ENCODE measurements around the gene EPM2A.
A peak's percentile ranks its signal among the peaks of the same experiment; 100 is the strongest.

EPM2A gene

GRCh38 chr6:145668844-145669243 is 66.5 kb downstream of the EPM2A start:
- no peak for DNase-seq

GRCh38 chr6:145660676-145661075 is 74.6 kb downstream of the EPM2A start:
- no peak for DNase-seq

- DNase-seq: no peak
Measured at GRCh38 chr6:145656128-145656527, 79.2 kb downstream of the EPM2A start.

- no peak for DNase-seq
Measured at GRCh38 chr6:145652572-145652971, 82.7 kb downstream of the EPM2A start.

- no peak for DNase-seq
Measured at GRCh38 chr6:145651988-145652387, 83.3 kb downstream of the EPM2A start.

- no peak for DNase-seq
Measured at GRCh38 chr6:145648149-145648548, 87.2 kb downstream of the EPM2A start.

GRCh38 chr6:145647602-145648001 is 87.7 kb downstream of the EPM2A start:
- no peak for DNase-seq

GRCh38 chr6:145643760-145644159 is 91.6 kb downstream of the EPM2A start:
- no peak for DNase-seq

- DNase-seq: peak; percentile 51
Measured at GRCh38 chr6:145633981-145634627, 101.2 kb downstream of the EPM2A start.

GRCh38 chr6:145632971-145633370 is 102.3 kb downstream of the EPM2A start:
- DNase-seq: no peak

- DNase-seq: no peak
Measured at GRCh38 chr6:145631374-145631773, 103.9 kb downstream of the EPM2A start.

GRCh38 chr6:145630598-145630997 is 104.7 kb downstream of the EPM2A start:
- no peak for DNase-seq

GRCh38 chr6:145629478-145629877 is 105.8 kb downstream of the EPM2A start:
- no peak for DNase-seq

GRCh38 chr6:145627451-145627850 is 107.9 kb downstream of the EPM2A start:
- DNase-seq: no peak

GRCh38 chr6:145626857-145627256 is 108.5 kb downstream of the EPM2A start:
- no peak for DNase-seq

GRCh38 chr6:145623231-145623630 is 112.1 kb downstream of the EPM2A start:
- no peak for DNase-seq

GRCh38 chr6:145621776-145622175 is 113.5 kb downstream of the EPM2A start:
- no peak for DNase-seq

GRCh38 chr6:145620088-145620487 is 115.2 kb downstream of the EPM2A start:
- no peak for DNase-seq

GRCh38 chr6:145609521-145609920 is 125.8 kb downstream of the EPM2A start:
- no peak for DNase-seq

- no peak for DNase-seq
Measured at GRCh38 chr6:145608850-145609249, 126.5 kb downstream of the EPM2A start.

GRCh38 chr6:145603991-145604390 is 131.3 kb downstream of the EPM2A start:
- DNase-seq: no peak

- no peak for DNase-seq
Measured at GRCh38 chr6:145603424-145603833, 131.9 kb downstream of the EPM2A start.

- no peak for DNase-seq
Measured at GRCh38 chr6:145602726-145603326, 132.5 kb downstream of the EPM2A start.

- DNase-seq: no peak
Measured at GRCh38 chr6:145601397-145601796, 133.9 kb downstream of the EPM2A start.

GRCh38 chr6:145600299-145600698 is 135.0 kb downstream of the EPM2A start:
- DNase-seq: no peak

All from KG1 (cell line).